Activated naive CD4-positive, alpha-beta T cell treated with anti-CD3 and anti-CD28 coated beads, Interleukin-2, amount 50 U/mL, for 72 hours (primary cell): ENCODE data around the gene PEDS1. TPM values are rescaled to one million over a fixed set of nuclear protein-coding genes. Genes with fewer than 3 reads are reported as not detected.
"Not testable (repeated sequence)": the region's sequence is repeated elsewhere in the genome, so short reads cannot be mapped to it uniquely, and the experiment has no call there.

ENCODE experiments used
- ATAC-seq, 2 donors: fragments of 150-1000 bp; cut with Tn5 transposase; 2 replicates each; pipeline ENCODE4 v1.10.0; 2021; ENCODE audit warnings: mild to moderate bottlenecking in 2 of 2, moderate library complexity in 2 of 2
- DNase-seq, 2 donors: peaks; one replicate each; pipeline ENCODE4 v3.0.0; 2021 to 2022; ENCODE audit warnings: low spot score in 2 of 2
- H3K27ac Mint-ChIP-seq, 2 donors: one replicate each; pipeline ENCODE4 v1.8.0; 2022; ENCODE audit warnings: mild to moderate bottlenecking in 2 of 2, mixed read lengths in 2 of 2
- H3K36me3 Mint-ChIP-seq, 2 donors: one replicate each; pipeline ENCODE4 v1.8.0; 2022; ENCODE audit warnings: mixed read lengths in 2 of 2
- H3K9me3 Mint-ChIP-seq, 2 donors: one replicate each; pipeline ENCODE4 v1.8.0; 2022; ENCODE audit warnings: mixed read lengths in 2 of 2
- total RNA-seq, 2 donors: library from RNA; stranded (reverse); gene quantifications; one replicate each; pipeline ENCODE4 v1.2.3, GENCODE V29; 2022

The PEDS1 gene
- total RNA-seq, 2 donors from 2014 or later, result 14.8 to 21.2 TPM

DNA sequence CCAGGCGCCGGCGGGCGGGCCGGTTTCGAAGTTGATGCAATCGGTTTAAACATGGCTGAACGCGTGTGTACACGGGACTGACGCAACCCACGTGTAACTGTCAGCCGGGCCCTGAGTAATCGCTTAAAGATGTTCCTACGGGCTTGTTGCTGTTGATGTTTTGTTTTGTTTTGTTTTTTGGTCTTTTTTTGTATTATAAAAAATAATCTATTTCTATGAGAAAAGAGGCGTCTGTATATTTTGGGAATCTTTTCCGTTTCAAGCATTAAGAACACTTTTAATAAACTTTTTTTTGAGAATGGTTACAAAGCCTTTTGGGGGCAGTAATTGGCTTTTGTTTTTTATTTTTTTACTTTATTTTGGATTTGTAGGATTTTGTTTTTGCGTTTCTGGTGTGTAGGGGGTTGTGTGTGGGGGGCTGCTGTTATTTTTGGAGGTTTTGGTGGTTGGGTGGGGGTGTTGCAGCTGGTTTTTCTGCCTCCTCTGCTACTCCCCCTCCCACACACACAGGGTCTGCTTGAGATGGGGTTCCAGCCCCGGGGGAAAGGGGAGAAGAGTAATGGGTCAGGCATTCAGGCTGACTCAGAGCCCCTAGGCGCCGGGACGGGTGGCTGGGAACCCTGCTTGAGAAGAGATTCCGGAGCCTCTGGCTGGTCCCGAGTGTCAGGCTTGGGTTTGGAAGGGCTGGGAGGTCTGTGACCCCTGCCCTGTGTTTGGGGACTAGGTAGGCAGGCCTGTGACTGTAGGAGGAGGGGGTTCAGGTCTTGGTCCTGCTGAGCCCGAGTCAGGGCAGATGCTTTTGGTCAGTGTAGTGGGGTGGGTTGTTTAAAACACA lies 39.1 kb upstream of the PEDS1 start:
- no peaks in the 10 kb centered on the region for H3K9me3 Mint-ChIP-seq
- DNase-seq (peak; percentile 79 to 85), ATAC-seq (peak; percentile 58 to 64)
- H3K36me3 Mint-ChIP-seq, result peaks cover 17 to 19% of the 10 kb centered on the region in 2 donors
- H3K27ac Mint-ChIP-seq, result peak overlapping the region; percentile 96 to 100

DNA sequence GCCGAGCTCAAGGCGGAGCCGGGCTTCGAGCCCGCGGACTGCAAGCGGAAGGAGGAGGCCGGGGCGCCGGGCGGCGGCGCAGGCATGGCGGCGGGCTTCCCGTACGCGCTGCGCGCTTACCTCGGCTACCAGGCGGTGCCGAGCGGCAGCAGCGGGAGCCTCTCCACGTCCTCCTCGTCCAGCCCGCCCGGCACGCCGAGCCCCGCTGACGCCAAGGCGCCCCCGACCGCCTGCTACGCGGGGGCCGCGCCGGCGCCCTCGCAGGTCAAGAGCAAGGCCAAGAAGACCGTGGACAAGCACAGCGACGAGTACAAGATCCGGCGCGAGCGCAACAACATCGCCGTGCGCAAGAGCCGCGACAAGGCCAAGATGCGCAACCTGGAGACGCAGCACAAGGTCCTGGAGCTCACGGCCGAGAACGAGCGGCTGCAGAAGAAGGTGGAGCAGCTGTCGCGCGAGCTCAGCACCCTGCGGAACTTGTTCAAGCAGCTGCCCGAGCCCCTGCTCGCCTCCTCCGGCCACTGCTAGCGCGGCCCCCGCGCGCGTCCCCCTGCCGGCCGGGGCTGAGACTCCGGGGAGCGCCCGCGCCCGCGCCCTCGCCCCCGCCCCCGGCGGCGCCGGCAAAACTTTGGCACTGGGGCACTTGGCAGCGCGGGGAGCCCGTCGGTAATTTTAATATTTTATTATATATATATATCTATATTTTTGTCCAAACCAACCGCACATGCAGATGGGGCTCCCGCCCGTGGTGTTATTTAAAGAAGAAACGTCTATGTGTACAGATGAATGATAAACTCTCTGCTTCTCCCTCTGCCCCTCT lies 38.2 kb upstream of the PEDS1 start:
- H3K9me3 Mint-ChIP-seq, result no peaks in the 10 kb centered on the region
- ATAC-seq (peak; percentile 21 to 22), DNase-seq (peak; percentile 66)
- H3K36me3 Mint-ChIP-seq, result peaks cover 17 to 19% of the 10 kb centered on the region in 2 donors
- H3K27ac Mint-ChIP-seq, result peak overlapping the region; percentile 96 to 100

DNA sequence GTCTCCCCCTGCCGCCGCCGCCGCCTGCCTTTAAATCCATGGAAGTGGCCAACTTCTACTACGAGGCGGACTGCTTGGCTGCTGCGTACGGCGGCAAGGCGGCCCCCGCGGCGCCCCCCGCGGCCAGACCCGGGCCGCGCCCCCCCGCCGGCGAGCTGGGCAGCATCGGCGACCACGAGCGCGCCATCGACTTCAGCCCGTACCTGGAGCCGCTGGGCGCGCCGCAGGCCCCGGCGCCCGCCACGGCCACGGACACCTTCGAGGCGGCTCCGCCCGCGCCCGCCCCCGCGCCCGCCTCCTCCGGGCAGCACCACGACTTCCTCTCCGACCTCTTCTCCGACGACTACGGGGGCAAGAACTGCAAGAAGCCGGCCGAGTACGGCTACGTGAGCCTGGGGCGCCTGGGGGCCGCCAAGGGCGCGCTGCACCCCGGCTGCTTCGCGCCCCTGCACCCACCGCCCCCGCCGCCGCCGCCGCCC lies 37.6 kb upstream of the PEDS1 start:
- H3K9me3 Mint-ChIP-seq, result no peaks in the 10 kb centered on the region
- peak; percentile 70 to 78 for DNase-seq
- peak overlapping the region; percentile 44 to 96 for H3K27ac Mint-ChIP-seq
- peak; percentile 20 to 33 for ATAC-seq
- peaks cover 17 to 19% of the 10 kb centered on the region in 2 donors for H3K36me3 Mint-ChIP-seq

DNA sequence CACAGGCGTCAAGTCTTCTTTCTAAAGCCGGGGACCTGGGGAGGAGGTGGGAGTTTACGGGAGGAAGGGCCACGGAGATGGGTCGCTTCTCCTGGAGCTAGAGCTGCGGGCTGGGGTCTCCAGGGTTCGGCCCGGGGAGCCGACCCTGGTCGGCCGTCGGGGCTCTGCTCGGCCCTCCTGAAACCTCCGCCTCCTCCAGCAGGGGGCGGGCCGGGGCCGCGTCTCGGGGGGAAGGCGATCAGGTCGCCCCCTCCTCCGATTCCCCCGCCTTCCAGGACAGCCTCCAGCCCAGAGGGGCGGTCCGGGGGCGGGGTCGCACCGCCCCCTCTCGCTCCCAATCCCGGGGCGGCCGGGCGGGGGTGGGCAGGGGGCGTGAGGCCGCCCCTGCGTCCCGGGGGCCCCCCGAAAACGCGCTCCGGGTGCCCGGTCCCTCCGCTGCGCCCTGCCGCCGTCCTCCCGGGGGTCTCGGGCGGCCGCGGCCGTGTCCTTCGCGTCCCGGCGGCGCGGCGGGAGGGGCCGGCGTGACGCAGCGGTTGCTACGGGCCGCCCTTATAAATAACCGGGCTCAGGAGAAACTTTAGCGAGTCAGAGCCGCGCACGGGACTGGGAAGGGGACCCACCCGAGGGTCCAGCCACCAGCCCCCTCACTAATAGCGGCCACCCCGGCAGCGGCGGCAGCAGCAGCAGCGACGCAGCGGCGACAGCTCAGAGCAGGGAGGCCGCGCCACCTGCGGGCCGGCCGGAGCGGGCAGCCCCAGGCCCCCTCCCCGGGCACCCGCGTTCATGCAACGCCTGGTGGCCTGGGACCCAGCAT lies 36.9 kb upstream of the PEDS1 start, which contains the start of gene CEBPB:
Gene CEBPB (plus strand): TSS at position 580 of the 814 bp plus-strand sequence. CDS start 204 bp downstream, at position 784.
- Mint-ChIP-seq H3K27ac (peak within 1 kb of the TSS; percentile 44 to 96), H3K9me3 (no peaks in the 10 kb centered on the region), H3K36me3 (peaks cover 17 to 19% of the 10 kb centered on the region in 2 donors)
- DNase-seq (peak; percentile 89 to 91), ATAC-seq (peak; percentile 62 to 68)

DNA sequence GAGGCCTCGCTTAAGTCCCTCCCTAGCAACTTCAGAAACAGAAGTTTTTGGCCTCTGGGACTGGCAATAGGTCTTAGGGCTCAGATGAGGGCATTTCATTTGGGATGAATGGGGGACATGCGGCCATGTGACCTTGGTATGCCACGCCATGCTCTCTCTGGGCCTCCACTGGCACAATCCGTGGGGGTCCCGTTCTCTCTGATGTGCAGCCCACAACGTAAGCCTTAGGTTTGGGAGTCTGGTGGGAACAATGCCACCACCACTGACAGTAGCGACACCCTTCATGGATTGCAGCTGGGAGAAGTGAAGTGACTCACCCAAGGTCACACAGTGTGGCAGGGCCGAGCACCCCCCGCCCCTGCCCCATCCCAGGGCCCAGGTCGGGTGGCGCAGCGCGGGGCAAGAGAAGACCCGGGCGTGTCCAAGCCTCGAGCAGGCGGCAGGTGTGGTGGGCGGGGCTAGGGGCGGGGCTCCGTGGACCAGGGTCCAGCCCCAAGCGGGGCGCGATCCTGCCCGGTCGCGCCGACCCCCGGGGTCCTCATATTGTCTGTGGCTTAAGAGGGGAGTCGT lies 36.2 kb upstream of the PEDS1 start:
- ATAC-seq (no peak), DNase-seq (no peak)
- Mint-ChIP-seq H3K9me3 (no peaks in the 10 kb centered on the region), H3K27ac (peak overlapping the region; percentile 29 to 66), H3K36me3 (peaks cover 17 to 19% of the 10 kb centered on the region in 2 donors)

GRCh38 chr20:50188879-50189680 lies 35.6 kb upstream of the PEDS1 start:
- ATAC-seq (no peak), DNase-seq (no peak)
- peak overlapping the region in 1 of 2 donors; percentile 66 for H3K27ac Mint-ChIP-seq
- peaks cover 17 to 19% of the 10 kb centered on the region in 2 donors for H3K36me3 Mint-ChIP-seq
- no peaks in the 10 kb centered on the region for H3K9me3 Mint-ChIP-seq

DNA sequence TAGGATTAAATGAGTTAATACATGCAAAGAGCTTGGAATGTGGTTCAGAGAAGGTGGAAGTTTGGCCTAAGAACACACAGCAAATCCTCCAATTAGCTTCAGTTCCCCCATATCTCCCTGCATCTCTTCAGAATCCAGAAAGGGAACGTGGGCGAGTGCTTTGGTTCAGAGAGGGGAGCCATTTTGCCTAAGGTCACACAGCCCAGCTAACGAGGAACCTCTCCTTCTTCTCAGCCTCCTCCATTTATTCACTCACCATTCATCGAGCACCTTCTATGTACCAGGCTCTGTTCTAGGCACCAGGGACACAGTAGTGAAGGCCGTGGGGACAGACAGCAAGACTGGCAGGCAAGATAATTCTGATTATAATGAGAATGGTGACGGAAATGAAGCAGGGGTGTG lies 34.8 kb upstream of the PEDS1 start:
- DNase-seq (no peak), ATAC-seq (no peak)
- H3K9me3 Mint-ChIP-seq, result no peaks in the 10 kb centered on the region
- no peak overlapping the region for H3K27ac Mint-ChIP-seq
- peaks cover 11 to 12% of the 10 kb centered on the region in 2 donors for H3K36me3 Mint-ChIP-seq

- ATAC-seq, result no peak
- no peaks in the 10 kb centered on the region for H3K9me3 Mint-ChIP-seq
- H3K27ac Mint-ChIP-seq, result no peak overlapping the region
- no peak for DNase-seq
- H3K36me3 Mint-ChIP-seq, result peaks cover 4% of the 10 kb centered on the region in 2 donors
Measured at GRCh38 chr20:50187403-50188051, 34.0 kb upstream of the PEDS1 start.

- DNase-seq (no peak), ATAC-seq (no peak)
- no peak overlapping the region for H3K27ac Mint-ChIP-seq
- no peaks in the 10 kb centered on the region for H3K9me3 Mint-ChIP-seq
- H3K36me3 Mint-ChIP-seq, result no peaks in the 10 kb centered on the region
Measured at GRCh38 chr20:50186987-50187402, 33.5 kb upstream of the PEDS1 start.

DNA sequence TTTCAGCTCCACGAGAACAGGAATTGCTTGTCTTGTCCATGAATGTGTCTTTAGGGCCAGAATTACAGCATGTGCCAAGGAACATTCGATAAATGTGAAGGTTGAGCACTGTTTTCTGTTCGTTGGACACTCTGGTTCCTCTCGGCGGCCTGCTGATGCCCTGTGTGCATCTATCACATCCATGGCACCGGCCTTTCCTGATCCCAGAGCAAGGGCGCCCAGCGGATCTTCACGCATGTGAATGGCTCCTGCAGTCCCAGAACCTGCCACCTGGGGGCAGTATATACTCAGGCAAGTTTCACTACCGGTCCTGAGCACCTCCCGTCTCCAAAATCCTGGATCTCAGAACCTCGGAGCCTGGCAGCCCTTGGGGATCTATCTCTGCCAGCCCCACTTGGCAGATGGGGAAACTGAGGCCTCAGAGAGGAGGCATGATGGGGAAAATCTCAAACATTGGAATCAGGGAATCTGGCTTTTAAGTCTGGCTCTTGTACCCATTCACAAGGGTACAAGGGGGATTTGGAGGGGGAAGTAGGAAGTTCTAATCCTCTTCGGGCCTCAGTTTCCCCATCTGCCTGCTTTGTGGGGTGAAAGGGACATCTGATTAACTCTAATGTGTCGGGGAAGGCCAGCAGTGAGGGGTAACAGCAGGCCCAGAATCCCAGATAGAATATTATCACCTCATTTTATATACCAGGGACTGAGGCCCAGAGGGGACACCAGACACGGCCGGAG lies 32.8 kb upstream of the PEDS1 start:
- no peak overlapping the region for H3K27ac Mint-ChIP-seq
- ATAC-seq, result peak; percentile 17 to 19
- DNase-seq, result peak; percentile 81 to 96
- H3K9me3 Mint-ChIP-seq, result no peaks in the 10 kb centered on the region
- no peaks in the 10 kb centered on the region for H3K36me3 Mint-ChIP-seq

- H3K9me3 Mint-ChIP-seq, result no peaks in the 10 kb centered on the region
- H3K36me3 Mint-ChIP-seq, result no peaks in the 10 kb centered on the region
- DNase-seq (no peak), ATAC-seq (no peak)
- no peak overlapping the region for H3K27ac Mint-ChIP-seq
Measured at GRCh38 chr20:50185426-50185825, 31.9 kb upstream of the PEDS1 start.

- no peaks in the 10 kb centered on the region for H3K36me3 Mint-ChIP-seq
- no peak for ATAC-seq
- H3K9me3 Mint-ChIP-seq, result no peaks in the 10 kb centered on the region
- no peak for DNase-seq
- H3K27ac Mint-ChIP-seq, result no peak overlapping the region
Measured at GRCh38 chr20:50182346-50182745, 28.8 kb upstream of the PEDS1 start.

DNA sequence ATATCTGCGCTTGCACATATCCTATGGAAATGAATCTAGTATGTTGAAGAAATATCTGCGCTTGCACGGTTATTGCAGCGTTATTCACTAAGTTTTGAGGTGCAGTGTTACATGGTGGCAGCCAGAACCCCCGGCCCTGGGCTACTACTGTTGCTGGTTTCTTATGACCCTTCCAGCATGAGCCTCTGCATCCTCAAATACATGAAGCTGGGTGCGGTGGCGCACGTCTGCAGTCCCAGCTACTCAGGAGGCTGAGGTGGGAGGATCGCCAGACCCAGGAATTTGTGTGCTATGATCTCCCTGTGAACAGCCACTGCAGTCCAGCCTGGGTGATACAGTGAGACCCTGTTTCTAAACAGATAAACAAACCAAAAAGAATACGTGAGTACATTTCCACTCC lies 27.8 kb upstream of the PEDS1 start:
- ATAC-seq, result no peak
- no peak for DNase-seq
- H3K9me3 Mint-ChIP-seq, result no peaks in the 10 kb centered on the region
- H3K27ac Mint-ChIP-seq, result no peak overlapping the region
- H3K36me3 Mint-ChIP-seq, result no peaks in the 10 kb centered on the region

DNA sequence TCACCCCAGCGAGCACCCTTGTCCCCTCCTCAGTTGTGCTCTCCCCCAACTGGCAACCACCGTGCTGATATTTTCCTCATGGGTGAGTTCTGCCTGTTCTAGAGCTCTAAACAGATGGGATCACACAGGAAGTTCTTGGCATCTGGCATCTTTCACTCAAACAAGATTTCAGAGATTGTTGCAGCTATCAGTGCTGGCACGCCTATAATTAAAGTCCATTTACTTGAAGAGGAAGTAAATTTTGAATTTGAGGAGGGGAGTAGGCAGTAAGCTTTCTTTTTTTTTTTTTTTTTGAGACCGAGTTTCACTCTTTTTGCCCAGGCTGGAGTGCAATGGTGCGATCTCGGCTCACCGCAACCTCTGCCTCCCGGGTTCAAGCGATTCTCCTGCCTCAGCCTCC lies 25.1 kb upstream of the PEDS1 start:
- H3K27ac Mint-ChIP-seq, H3K9me3 Mint-ChIP-seq, H3K36me3 Mint-ChIP-seq, ATAC-seq, DNase-seq: not testable (repeated sequence)
